Colon (tissue), 2 donors: ENCODE results near the gene DAB2IP.
"Not testable (repeated sequence)": the region's sequence is repeated elsewhere in the genome, so short reads cannot be mapped to it uniquely, and the experiment has no call there.

ENCODE experiments used
- FAIRE-seq: peaks from 2 replicates; lab custom pipeline; 2012; peaks lifted over from hg19 to GRCh38; lab: Jason Lieb, UNC
- donor health status: control.
- donor health status: control.

The DAB2IP gene

GRCh38 chr9:121729769-121730562 lies 78.5 kb downstream of the DAB2IP start:
- FAIRE-seq = no peak

GRCh38 chr9:121731090-121731489 lies 79.7 kb downstream of the DAB2IP start:
- no peak for FAIRE-seq

GRCh38 chr9:121731919-121732318 lies 80.5 kb downstream of the DAB2IP start:
- no peak for FAIRE-seq

GRCh38 chr9:121732389-121732788 lies 81.0 kb downstream of the DAB2IP start:
- no peak for FAIRE-seq

- FAIRE-seq = no peak
These were observed 81.5 kb downstream of the DAB2IP start for GRCh38 chr9:121732886-121733285.

- no peak for FAIRE-seq
These were observed 83.0 kb downstream of the DAB2IP start for GRCh38 chr9:121734465-121734864.

GRCh38 chr9:121735065-121735792 lies 83.8 kb downstream of the DAB2IP start:
- FAIRE-seq = no peak

- FAIRE-seq = no peak
These were observed 84.6 kb downstream of the DAB2IP start for GRCh38 chr9:121735793-121736770.

GRCh38 chr9:121736934-121737462 lies 85.6 kb downstream of the DAB2IP start:
- no peak for FAIRE-seq

- FAIRE-seq = no peak
These were observed 86.1 kb downstream of the DAB2IP start for GRCh38 chr9:121737481-121737931.

- FAIRE-seq = no peak
These were observed 87.0 kb downstream of the DAB2IP start for GRCh38 chr9:121738411-121738810.

GRCh38 chr9:121738968-121739367 lies 87.5 kb downstream of the DAB2IP start:
- no peak for FAIRE-seq

GRCh38 chr9:121739971-121740370 lies 88.5 kb downstream of the DAB2IP start:
- no peak for FAIRE-seq

- no peak for FAIRE-seq
These were observed 89.9 kb downstream of the DAB2IP start for GRCh38 chr9:121741228-121741918.

GRCh38 chr9:121741919-121742283 lies 90.5 kb downstream of the DAB2IP start:
- FAIRE-seq = not testable (repeated sequence)

- no peak for FAIRE-seq
These were observed 91.5 kb downstream of the DAB2IP start for GRCh38 chr9:121742923-121743322.

GRCh38 chr9:121743441-121744001 lies 92.1 kb downstream of the DAB2IP start:
- peak; percentile 38 for FAIRE-seq

GRCh38 chr9:121744002-121744686 lies 92.7 kb downstream of the DAB2IP start:
- FAIRE-seq = no peak

GRCh38 chr9:121744687-121745395 lies 93.4 kb downstream of the DAB2IP start:
- no peak for FAIRE-seq

- no peak for FAIRE-seq
These were observed 93.9 kb downstream of the DAB2IP start for GRCh38 chr9:121745396-121745695.
